Measurements from ENCODE around the gene KCNIP1.

DNA sequence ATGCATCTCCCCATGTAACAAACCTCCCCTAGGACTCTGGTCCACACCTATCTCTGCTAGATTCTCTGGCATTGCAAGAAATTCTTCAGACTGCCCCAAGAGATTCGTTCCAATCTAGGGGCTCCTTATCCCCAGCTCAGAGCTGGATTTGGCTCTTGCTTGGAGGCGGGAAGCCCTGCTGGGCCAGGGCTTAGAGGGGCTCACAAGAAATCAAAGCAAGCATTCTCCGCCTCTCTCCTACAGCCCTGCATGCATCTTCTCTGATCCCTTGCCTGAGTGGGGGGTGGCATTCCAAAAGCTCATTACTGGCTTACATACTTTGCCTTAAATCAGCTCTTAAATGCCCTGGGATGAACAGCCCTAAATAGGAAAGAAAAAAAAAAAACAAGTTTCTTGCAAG is 75.8 kb downstream of the KCNIP1 start:
- TF ChIP-seq, protein P1, sequence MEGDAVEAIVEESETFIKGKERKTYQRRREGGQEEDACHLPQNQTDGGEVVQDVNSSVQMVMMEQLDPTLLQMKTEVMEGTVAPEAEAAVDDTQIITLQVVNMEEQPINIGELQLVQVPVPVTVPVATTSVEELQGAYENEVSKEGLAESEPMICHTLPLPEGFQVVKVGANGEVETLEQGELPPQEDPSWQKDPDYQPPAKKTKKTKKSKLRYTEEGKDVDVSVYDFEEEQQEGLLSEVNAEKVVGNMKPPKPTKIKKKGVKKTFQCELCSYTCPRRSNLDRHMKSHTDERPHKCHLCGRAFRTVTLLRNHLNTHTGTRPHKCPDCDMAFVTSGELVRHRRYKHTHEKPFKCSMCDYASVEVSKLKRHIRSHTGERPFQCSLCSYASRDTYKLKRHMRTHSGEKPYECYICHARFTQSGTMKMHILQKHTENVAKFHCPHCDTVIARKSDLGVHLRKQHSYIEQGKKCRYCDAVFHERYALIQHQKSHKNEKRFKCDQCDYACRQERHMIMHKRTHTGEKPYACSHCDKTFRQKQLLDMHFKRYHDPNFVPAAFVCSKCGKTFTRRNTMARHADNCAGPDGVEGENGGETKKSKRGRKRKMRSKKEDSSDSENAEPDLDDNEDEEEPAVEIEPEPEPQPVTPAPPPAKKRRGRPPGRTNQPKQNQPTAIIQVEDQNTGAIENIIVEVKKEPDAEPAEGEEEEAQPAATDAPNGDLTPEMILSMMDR (IDR thresholded peaks at IDR 0.05), result no peak
- TF ChIP-seq RFX5 (IDR thresholded peaks at IDR 0.05; ENCODE audit: low read length), result no peak

All from SK-N-SH (cell line).